Activated CD8-positive, alpha-beta memory T cell treated with anti-CD3 and anti-CD28 coated beads, Interleukin-2, amount 10 ng/mL, durations not matched to agents 7 days and 5 days (primary cell): Measurements from ENCODE around the gene PCDH9. TPM values are rescaled to one million over a fixed set of nuclear protein-coding genes. Genes with fewer than 3 reads are reported as not detected.

ENCODE experiments used
- ATAC-seq: fragments of 150-1000 bp; cut with Tn5 transposase; one replicate; pipeline ENCODE4 v1.10.0; 2021; ENCODE audit warnings: moderate library complexity
- CTCF ChIA-PET: fragments of 350-600 bp; sonication (Branson Sonifier 250); formaldehyde crosslinking; loops from one replicate; lab custom pipeline; 2021; ENCODE audit warnings: antibody characterized with exemption; lab: Charles Lee
- DNase-seq: peaks from one replicate; pipeline ENCODE4 v3.0.0-alpha.2; 2020
- H3K27ac Mint-ChIP-seq: one replicate; pipeline ENCODE4 v1.8.0; 2021; ENCODE audit warnings: mild to moderate bottlenecking, mixed read lengths
- H3K27me3 Mint-ChIP-seq: one replicate; pipeline ENCODE4 v1.8.0; 2021; ENCODE audit warnings: mixed read lengths
- H3K36me3 Mint-ChIP-seq: one replicate; pipeline ENCODE4 v1.8.0; 2021; ENCODE audit warnings: mild to moderate bottlenecking, mixed read lengths
- H3K4me1 Mint-ChIP-seq: one replicate; pipeline ENCODE4 v1.8.0; 2021; ENCODE audit warnings: mixed read lengths
- H3K4me3 Mint-ChIP-seq: one replicate; pipeline ENCODE4 v1.8.0; 2021; ENCODE audit warnings: mild to moderate bottlenecking, moderate library complexity, mixed read lengths
- H3K9me3 Mint-ChIP-seq: one replicate; pipeline ENCODE4 v1.8.0; 2022; ENCODE audit warnings: low read depth, mixed read lengths
- total RNA-seq, 2 experiments: library from RNA; stranded (reverse); gene quantifications; one replicate each; pipeline ENCODE4 v1.2.3, GENCODE V29; 2021

The PCDH9 gene
- total RNA-seq, result under 1 TPM; 0.14 to 0.15 TPM

GRCh38 chr13:67229481-67230403 lies at the start of gene PCDH9:
Gene PCDH9, minus strand, starts transcription at chr13:67230336. Its CDS starts 1,896 bp downstream, at chr13:67228440.
- CTCF ChIA-PET, result interaction anchor here (1.3 kb wide), 1 partner anchor 9 kb away, joined by 5 read pairs; no protein-coding TSS in a partner anchor

GRCh38 chr13:67278235-67278634 lies 48.1 kb upstream of the PCDH9 start:
- CTCF ChIA-PET, result no interaction called here
- Mint-ChIP-seq H3K9me3 (no peaks in the 10 kb centered on the region), H3K27ac (no peak overlapping the region), H3K4me3 (no peak overlapping the region), H3K27me3 (no peaks in the 10 kb centered on the region), H3K4me1 (no peaks in the 10 kb centered on the region), H3K36me3 (no peaks in the 10 kb centered on the region)
- DNase-seq (no peak), ATAC-seq (no peak)

More at GRCh38 chr13:67229481-67230403, at the start of gene PCDH9:
- no peak for DNase-seq
- ATAC-seq, result no peak
- Mint-ChIP-seq H3K4me1 (peaks cover 7% of the 10 kb centered on the region), H3K36me3 (no peaks in the 10 kb centered on the region), H3K4me3 (no peak within 1 kb of the TSS), H3K27ac (peak within 1 kb of the TSS; percentile 49), H3K9me3 (no peaks in the 10 kb centered on the region), H3K27me3 (peaks cover 21% of the 10 kb centered on the region)

GRCh38 chr13:67277581-67277980 lies 47.4 kb upstream of the PCDH9 start:
- CTCF ChIA-PET, result no interaction called here
- Mint-ChIP-seq H3K9me3 (no peaks in the 10 kb centered on the region), H3K4me3 (no peak overlapping the region), H3K27ac (no peak overlapping the region), H3K27me3 (no peaks in the 10 kb centered on the region), H3K4me1 (no peaks in the 10 kb centered on the region), H3K36me3 (no peaks in the 10 kb centered on the region)
- ATAC-seq (no peak), DNase-seq (no peak)

GRCh38 chr13:67275351-67275960 lies 45.3 kb upstream of the PCDH9 start:
- Mint-ChIP-seq H3K9me3 (no peaks in the 10 kb centered on the region), H3K4me3 (no peak overlapping the region), H3K36me3 (no peaks in the 10 kb centered on the region), H3K27me3 (no peaks in the 10 kb centered on the region), H3K4me1 (no peaks in the 10 kb centered on the region), H3K27ac (no peak overlapping the region)
- no peak for DNase-seq
- no peak for ATAC-seq
- CTCF ChIA-PET, result no interaction called here

- Mint-ChIP-seq H3K27me3 (no peaks in the 10 kb centered on the region), H3K4me3 (no peak overlapping the region), H3K9me3 (peaks cover 3% of the 10 kb centered on the region), H3K27ac (no peak overlapping the region), H3K36me3 (no peaks in the 10 kb centered on the region), H3K4me1 (no peaks in the 10 kb centered on the region)
- no peak for DNase-seq
- CTCF ChIA-PET, result no interaction called here
- ATAC-seq, result no peak
These were observed 42.9 kb upstream of the PCDH9 start for GRCh38 chr13:67273001-67273400.

GRCh38 chr13:67267136-67267535 lies 37.0 kb upstream of the PCDH9 start:
- no peaks in the 10 kb centered on the region for H3K4me1 Mint-ChIP-seq
- no peaks in the 10 kb centered on the region for H3K27me3 Mint-ChIP-seq
- DNase-seq, result no peak
- no peak for ATAC-seq
- no peak overlapping the region for H3K4me3 Mint-ChIP-seq
- no peak overlapping the region for H3K27ac Mint-ChIP-seq
- CTCF ChIA-PET, result no interaction called here
- no peaks in the 10 kb centered on the region for H3K36me3 Mint-ChIP-seq
- H3K9me3 Mint-ChIP-seq, result peaks cover 3% of the 10 kb centered on the region

- no peak for DNase-seq
- Mint-ChIP-seq H3K27me3 (no peaks in the 10 kb centered on the region), H3K4me3 (no peak overlapping the region), H3K4me1 (no peaks in the 10 kb centered on the region), H3K36me3 (no peaks in the 10 kb centered on the region), H3K9me3 (no peaks in the 10 kb centered on the region), H3K27ac (no peak overlapping the region)
- CTCF ChIA-PET, result no interaction called here
- no peak for ATAC-seq
These were observed 29.1 kb upstream of the PCDH9 start for GRCh38 chr13:67259208-67259607.

- Mint-ChIP-seq H3K4me1 (no peaks in the 10 kb centered on the region), H3K36me3 (no peaks in the 10 kb centered on the region), H3K9me3 (no peaks in the 10 kb centered on the region), H3K27me3 (no peaks in the 10 kb centered on the region), H3K4me3 (no peak overlapping the region), H3K27ac (no peak overlapping the region)
- ATAC-seq, result no peak
- CTCF ChIA-PET, result no interaction called here
- no peak for DNase-seq
These were observed 28.3 kb upstream of the PCDH9 start for GRCh38 chr13:67258482-67258881.

GRCh38 chr13:67238861-67239260 lies 8.7 kb upstream of the PCDH9 start:
- Mint-ChIP-seq H3K36me3 (no peaks in the 10 kb centered on the region), H3K4me3 (no peak overlapping the region), H3K4me1 (no peaks in the 10 kb centered on the region), H3K9me3 (no peaks in the 10 kb centered on the region), H3K27me3 (peaks cover 2% of the 10 kb centered on the region), H3K27ac (no peak overlapping the region)
- DNase-seq, result no peak
- no peak for ATAC-seq
- CTCF ChIA-PET, result interaction anchor here (1.2 to 1.4 kb wide), 2 partner anchors 9 to 25 kb away, joined by 4 to 5 read pairs; partner anchors contain the start of gene PCDH9

GRCh38 chr13:67238277-67238859 lies 8.2 kb upstream of the PCDH9 start:
- Mint-ChIP-seq H3K27me3 (peaks cover 2% of the 10 kb centered on the region), H3K9me3 (no peaks in the 10 kb centered on the region), H3K4me3 (no peak overlapping the region), H3K36me3 (no peaks in the 10 kb centered on the region), H3K4me1 (no peaks in the 10 kb centered on the region), H3K27ac (no peak overlapping the region)
- ATAC-seq, result no peak
- CTCF ChIA-PET, result interaction anchor here (1.2 to 1.4 kb wide), 2 partner anchors 9 to 24 kb away, joined by 4 to 5 read pairs; partner anchors contain the start of gene PCDH9
- no peak for DNase-seq

GRCh38 chr13:67235265-67235664 lies 5.1 kb upstream of the PCDH9 start:
- H3K4me3 Mint-ChIP-seq, result no peak overlapping the region
- no peaks in the 10 kb centered on the region for H3K9me3 Mint-ChIP-seq
- no peak for ATAC-seq

GRCh38 chr13:67232384-67232783 lies 2.2 kb upstream of the PCDH9 start:
- CTCF ChIA-PET, result no interaction called here
- H3K9me3 Mint-ChIP-seq, result no peaks in the 10 kb centered on the region

More at GRCh38 chr13:67235265-67235664, 5.1 kb upstream of the PCDH9 start:
- H3K4me1 Mint-ChIP-seq, result peaks cover 7% of the 10 kb centered on the region
- DNase-seq, result no peak
- CTCF ChIA-PET, result no interaction called here
- H3K27ac Mint-ChIP-seq, result no peak overlapping the region
- no peaks in the 10 kb centered on the region for H3K36me3 Mint-ChIP-seq
- H3K27me3 Mint-ChIP-seq, result peaks cover 20% of the 10 kb centered on the region

GRCh38 chr13:67231289-67232000 lies 1.3 kb upstream of the PCDH9 start:
- CTCF ChIA-PET, result no interaction called here
- Mint-ChIP-seq H3K27ac (peak overlapping the region; percentile 2), H3K4me3 (no peak overlapping the region), H3K27me3 (peaks cover 23% of the 10 kb centered on the region), H3K36me3 (no peaks in the 10 kb centered on the region), H3K4me1 (peaks cover 7% of the 10 kb centered on the region), H3K9me3 (no peaks in the 10 kb centered on the region)
- ATAC-seq (no peak), DNase-seq (no peak)

More at GRCh38 chr13:67232384-67232783, 2.2 kb upstream of the PCDH9 start:
- Mint-ChIP-seq H3K4me1 (peaks cover 7% of the 10 kb centered on the region), H3K27me3 (peaks cover 20% of the 10 kb centered on the region), H3K36me3 (no peaks in the 10 kb centered on the region), H3K4me3 (no peak overlapping the region), H3K27ac (no peak overlapping the region)
- DNase-seq (no peak), ATAC-seq (no peak)
